Endometrial microvascular endothelial cells (primary cell): ENCODE data around the gene E2F8. TPM values are rescaled to one million over a fixed set of nuclear protein-coding genes. Genes with fewer than 3 reads are reported as not detected.
"Not testable (repeated sequence)": the region's sequence is repeated elsewhere in the genome, so short reads cannot be mapped to it uniquely, and the experiment has no call there.

ENCODE experiments used
- in situ Hi-C: cut with HindIII; loops from 2 replicates; pipeline ENCODE4 v1.10.0; 2017; ENCODE audit warnings: low sequenced_read_pairs, low pct_unique_long_range_greater_than_20kb; ENCODE audit errors: inconsistent ontology term
- total RNA-seq: library from RNA; depleted of rRNA; stranded (reverse); fragments of >200 nt; gene quantifications from one replicate; pipeline ENCODE4 v1.2.3, GENCODE V29; 2015; ENCODE audit errors: inconsistent ontology term

Gene E2F8, protein sequence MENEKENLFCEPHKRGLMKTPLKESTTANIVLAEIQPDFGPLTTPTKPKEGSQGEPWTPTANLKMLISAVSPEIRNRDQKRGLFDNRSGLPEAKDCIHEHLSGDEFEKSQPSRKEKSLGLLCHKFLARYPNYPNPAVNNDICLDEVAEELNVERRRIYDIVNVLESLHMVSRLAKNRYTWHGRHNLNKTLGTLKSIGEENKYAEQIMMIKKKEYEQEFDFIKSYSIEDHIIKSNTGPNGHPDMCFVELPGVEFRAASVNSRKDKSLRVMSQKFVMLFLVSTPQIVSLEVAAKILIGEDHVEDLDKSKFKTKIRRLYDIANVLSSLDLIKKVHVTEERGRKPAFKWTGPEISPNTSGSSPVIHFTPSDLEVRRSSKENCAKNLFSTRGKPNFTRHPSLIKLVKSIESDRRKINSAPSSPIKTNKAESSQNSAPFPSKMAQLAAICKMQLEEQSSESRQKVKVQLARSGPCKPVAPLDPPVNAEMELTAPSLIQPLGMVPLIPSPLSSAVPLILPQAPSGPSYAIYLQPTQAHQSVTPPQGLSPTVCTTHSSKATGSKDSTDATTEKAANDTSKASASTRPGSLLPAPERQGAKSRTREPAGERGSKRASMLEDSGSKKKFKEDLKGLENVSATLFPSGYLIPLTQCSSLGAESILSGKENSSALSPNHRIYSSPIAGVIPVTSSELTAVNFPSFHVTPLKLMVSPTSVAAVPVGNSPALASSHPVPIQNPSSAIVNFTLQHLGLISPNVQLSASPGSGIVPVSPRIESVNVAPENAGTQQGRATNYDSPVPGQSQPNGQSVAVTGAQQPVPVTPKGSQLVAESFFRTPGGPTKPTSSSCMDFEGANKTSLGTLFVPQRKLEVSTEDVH
- 5.9 TPM for total RNA-seq

DNA sequence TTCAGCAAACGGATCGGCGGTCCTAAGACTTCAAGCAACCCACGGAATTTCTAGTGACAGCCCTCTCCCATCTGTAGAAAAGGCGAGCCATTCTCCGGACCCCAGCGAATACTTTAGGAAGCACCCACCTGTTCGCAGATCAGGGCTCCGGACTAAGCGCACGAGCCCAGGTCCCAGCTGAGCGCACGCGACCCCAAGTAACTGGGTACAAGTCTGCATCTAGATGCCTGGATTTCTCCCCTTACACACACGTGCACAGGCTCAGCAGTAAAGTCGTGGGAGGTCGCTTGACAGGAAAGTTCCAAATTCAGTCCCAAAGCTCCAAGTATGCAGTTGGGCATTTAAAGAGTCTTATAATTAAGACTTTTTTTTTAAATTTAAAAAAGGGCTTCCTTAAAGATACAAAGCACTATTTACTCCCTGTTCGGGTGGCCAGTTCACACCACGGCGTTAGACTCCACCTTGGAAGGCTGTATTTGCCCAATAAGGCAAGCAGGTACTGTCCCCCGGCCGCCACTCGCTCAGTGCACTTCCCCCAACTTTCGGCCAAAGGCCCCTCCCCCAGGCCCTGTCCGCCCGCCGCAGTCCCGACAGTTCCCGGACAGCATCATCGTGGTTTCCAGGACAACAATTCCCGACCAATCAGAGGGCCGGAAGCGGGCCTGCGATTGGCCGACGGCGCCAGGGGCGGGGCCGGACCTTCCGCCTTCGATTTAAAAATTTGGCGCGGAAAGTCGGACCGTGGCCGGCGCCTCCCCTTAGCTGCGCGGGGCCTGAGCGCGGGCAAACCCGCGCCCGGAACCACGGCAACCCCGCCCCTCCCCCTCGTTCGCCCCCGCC lies at the start of gene E2F8:
E2F8 (minus strand) TSS at position 526 of the 840 bp plus-strand sequence. CDS start 824 bp downstream, outside the sequence.
- in situ Hi-C loops: no loop called here

DNA sequence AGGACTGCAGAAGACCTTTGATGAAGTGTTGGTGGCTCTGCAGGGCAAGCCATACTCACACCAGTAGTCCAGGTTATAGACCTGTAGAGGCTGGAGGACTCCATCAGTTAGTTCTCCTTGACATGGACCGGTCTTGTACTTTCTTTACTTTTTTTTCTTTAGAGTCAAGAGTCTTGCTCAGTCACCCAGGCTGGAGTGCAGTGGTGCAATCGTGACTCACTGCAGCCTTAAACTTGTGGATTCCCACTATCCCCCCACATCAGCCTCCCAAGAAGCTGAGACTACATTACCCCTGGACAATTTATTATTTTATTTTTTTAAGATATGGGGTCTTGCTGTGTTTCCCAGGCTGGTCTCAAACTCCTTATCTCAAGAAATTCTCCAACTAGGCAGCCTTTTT lies 49.6 kb upstream of the E2F8 start:
- in situ Hi-C loops: no loop called here

DNA sequence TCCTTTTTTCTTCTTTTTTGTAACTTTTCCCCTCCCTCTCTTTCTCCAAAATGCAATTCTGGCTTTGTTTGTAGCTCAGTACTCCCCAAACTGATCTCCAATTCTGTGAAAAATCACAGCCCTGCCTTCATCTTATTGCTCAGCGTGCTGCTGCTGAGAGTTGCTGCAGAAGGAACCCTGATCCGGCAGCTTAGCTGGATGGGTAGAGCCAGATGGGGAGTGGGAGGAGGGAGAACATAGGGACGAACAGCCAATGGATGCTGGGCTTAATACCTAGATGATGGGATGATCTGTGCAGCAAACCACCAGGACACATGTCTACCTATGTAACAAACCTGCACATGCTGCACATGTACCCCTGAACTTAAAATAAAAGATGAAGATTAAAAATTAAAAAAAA lies 47.5 kb upstream of the E2F8 start:
- in situ Hi-C loops: no loop called here

DNA sequence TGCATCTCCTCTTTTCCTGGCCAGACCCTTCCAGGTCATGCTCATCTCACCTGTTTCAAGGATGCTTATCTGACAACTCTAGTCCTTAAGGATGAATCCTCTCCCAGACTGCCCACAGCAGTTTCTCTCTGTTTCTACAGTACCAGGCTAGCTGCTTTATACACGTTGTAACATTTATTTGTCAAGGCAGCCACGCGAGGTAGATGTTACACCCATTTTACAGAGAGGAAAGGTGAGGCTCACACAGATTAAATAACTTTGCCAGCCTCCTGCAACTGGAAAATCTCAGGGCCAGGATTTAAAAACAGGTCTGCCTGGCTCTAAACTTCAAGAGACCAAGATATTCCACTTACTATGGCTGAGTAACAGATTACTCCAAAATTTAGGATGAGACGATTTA lies 45.7 kb upstream of the E2F8 start:
- in situ Hi-C loops: no loop called here

DNA sequence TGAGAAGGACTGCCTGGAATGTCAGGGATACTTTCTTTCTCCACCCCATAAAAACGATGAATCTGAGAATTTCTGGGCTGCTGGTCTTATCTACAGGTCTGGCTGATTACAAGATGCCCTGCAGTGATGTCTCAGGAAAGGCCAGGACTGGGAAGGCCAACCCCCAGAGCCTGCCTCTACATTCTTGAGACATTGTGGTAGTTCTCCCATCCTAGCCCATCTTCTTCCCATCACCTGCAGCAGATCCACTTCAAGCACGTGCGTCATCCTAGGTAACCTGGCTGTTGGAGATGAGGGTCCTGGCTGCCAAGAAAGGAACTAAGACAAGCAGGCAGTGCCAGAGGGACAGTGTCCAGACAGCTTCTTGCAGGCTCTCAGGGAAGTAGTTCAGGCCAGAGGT lies 44.1 kb upstream of the E2F8 start:
- in situ Hi-C loops: no loop called here

DNA sequence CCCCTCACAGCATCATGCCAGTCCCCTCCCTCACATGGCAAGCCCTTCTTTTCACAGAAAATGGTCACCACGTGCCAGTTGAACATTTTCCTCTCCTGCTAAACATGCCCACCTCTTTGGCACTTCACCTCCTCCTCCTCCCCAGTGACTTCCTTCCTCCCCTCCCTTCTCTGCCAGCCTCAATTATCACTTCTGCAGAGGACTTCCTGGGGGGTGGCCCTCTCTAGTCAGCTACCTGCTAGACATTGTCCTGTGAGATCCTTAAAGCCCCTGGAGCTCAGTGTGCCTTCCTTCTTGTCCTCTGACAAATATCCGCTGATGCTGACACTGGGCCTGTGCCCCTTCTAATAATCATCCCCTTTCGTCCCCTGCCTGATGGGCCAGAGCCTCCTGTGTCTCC lies 43.2 kb upstream of the E2F8 start:
- in situ Hi-C loops: no loop called here

DNA sequence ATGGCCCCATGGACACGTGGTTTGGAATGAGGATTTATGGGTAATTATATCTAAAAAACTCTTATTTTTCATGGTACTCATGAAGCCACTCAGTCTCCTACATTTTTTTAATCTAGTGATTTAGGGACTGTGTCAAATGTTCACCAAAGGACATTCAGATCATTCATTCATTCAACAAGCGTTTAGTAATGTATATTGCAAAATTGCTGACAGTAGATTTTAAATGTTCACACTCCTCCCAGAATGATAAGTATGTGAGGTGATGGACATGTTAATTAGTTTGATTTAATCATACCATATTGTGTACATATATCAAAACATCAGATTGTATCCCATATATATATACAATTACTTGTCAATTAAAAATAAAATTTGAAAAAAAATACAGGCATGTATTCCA lies 40.8 kb upstream of the E2F8 start:
- in situ Hi-C loops: no loop called here

DNA sequence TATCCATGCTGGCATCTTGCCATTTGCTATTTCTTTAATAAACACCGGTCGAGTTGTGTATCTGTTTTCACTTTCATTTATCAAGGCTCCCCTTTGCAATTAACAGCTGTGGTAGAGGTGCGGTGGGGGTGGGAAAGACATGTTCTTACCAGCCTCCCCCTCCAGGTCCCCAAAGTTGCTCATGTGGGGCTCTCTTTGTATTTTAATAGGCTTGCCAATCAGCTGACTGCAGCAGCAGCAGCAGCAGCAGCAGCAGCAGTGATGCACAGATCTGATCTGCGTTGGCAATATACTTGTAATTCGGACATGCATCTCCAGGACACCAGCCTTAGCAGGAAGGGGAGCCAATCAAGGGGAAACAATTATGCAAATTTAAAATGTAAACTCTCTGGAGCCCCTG lies 40.3 kb upstream of the E2F8 start:
- in situ Hi-C loops: no loop called here

DNA sequence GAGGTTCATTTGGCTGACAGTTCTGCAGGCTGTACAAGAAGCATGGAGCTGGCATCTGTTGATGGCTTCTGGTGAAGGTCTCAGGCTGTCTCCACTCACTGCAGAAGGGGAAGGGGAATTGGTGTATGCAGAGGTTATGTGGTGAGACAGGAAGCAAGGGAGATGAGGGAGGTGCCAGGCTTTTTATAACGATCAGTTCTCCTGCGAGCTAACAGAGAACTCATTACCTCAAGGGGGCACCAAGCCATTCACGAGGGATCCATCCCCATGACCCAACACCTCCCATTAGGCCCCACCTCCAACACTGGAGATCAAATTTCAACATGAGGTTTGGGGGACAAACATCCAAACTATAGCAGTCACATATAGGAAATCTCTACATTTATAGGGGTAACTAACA lies 38.7 kb upstream of the E2F8 start:
- in situ Hi-C loops: no loop called here

DNA sequence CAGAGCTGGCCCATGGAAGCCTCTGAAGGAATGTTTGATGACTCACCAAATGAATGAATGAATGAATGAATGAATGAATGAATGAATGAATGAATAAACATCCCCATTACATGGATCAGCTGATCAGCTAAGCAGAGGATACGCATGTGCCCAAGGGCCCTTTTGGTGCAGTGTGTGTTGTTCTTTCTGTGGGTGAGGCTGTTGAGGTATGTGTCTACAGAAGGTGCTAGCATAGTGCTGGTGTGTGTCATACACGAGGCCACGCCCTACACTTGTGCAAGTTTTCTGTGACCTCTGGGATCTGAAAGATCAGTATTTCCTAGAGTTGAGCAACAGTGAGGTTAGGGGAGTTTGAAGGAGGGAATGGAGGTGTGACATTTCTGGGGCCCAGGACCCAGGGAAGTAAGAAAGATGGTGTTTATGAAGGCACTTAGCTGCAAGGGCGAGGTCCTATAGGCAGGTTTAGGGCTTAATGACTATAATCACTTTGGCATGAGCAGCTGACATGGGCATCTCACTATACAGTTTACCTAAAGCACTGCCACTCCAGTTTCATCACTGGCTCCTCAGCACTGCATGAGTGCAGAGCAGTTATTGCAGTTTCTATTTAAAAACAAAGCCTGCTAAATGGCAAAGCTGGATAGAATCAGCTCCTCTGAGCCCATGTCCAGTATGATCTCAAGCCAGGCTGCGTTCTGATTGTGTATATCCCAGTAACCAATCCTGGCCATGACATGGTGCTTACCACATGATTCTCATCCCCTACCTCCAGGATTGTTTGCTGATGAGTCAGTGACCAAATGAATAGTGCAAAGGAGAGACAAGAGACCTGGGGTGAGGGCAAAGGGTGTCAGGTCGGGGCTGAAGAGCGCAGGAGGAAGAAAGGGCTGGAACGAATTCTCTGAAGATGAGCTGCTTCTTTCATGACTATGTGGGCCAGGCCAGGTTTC lies 36.4 kb upstream of the E2F8 start:
- in situ Hi-C loops: no loop called here

DNA sequence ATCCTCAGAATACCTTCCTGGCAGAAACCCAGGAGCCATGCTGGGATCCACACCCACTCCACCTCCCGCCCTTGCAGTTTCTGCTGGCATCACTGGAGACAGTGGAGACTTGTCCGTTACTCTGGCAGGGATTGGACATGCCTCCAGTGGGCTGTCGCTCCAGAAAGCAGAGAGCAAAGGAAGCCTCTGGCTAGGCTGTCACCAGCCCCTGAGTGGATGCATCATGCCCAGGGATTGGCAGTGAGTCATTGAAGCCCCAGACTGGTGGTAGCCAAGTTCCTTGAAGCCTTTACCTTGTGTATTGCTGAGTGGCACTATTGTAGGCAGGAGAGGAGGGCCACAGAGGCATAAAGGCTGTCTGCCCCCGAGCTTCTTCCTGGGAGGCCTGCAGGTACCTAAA lies 34.8 kb upstream of the E2F8 start:
- in situ Hi-C loops: no loop called here

DNA sequence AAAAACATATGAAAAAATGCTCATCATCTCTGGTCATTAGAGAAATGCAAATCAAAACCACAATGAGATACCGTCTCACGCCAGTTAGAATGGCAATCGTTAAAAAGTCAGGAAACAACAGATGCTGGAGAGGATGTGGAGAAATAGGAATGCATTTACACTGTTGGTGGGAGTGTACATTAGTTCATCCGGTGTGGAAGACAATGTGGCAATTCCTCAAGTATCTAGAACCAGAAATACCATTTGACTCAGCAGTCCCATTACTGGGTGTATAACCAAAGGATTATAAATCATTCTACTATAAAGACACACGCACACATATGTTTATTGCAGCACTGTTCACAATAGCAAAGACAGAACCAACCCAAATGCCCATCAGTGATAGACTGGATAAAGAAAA lies 32.5 kb upstream of the E2F8 start:
- in situ Hi-C loops: not testable (repeated sequence)

DNA sequence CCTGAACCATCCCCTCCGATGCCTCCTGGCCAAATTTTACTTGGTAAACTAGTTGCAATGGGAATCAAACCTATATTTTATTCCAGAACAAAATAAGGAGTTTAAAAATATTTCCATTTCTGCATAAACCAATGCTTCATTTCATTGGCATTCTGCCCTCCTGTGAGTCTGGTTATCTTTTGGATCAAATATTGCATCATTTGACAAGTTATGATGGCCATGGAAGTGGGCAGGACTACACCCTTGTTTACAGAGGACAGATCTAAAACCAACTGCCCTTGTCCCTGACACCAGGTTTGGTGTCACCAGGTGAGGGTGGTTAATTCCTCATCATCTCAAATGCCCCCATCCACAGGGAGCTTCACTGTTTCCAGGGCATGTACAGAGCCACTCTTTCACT lies 28.2 kb upstream of the E2F8 start:
- in situ Hi-C loops: no loop called here

DNA sequence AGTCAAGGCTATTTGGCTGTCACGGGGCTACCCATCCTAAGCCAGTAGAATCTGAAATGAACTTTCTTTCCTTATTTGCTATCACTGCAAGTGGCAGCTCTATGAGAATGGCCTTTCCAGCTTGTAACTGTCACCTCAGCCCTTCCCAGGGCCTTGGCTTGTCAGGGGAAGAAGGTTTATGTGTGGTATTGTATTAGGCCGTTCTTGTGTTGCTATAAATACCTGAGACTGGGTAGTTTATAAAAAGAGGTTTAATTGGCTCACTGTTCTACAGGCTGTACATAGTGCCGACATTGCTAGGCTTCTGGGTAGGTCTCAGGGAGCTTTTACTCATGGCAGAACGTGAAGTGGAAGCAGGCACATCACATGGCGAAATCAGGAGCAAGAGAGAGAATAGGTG lies 26.8 kb upstream of the E2F8 start:
- in situ Hi-C loops: no loop called here

DNA sequence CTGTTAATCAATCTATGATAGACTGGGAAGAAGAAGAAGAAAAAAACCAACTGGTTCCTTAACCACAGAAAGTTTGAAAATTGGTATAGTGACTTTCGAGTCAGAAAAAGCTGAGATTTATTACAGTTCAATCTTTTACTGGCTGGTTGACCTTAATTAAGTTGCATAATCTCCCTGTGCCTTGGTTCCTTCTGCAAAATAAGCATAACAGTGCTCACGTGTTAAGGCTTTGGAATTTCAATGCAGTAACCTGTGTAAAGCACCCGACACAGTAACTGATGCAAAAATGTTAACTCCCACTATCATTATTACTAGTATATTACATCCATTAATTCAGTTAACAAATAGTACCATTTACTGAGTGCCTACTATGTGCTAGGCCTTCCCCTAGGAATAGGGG lies 22.6 kb upstream of the E2F8 start:
- in situ Hi-C loops: no loop called here

DNA sequence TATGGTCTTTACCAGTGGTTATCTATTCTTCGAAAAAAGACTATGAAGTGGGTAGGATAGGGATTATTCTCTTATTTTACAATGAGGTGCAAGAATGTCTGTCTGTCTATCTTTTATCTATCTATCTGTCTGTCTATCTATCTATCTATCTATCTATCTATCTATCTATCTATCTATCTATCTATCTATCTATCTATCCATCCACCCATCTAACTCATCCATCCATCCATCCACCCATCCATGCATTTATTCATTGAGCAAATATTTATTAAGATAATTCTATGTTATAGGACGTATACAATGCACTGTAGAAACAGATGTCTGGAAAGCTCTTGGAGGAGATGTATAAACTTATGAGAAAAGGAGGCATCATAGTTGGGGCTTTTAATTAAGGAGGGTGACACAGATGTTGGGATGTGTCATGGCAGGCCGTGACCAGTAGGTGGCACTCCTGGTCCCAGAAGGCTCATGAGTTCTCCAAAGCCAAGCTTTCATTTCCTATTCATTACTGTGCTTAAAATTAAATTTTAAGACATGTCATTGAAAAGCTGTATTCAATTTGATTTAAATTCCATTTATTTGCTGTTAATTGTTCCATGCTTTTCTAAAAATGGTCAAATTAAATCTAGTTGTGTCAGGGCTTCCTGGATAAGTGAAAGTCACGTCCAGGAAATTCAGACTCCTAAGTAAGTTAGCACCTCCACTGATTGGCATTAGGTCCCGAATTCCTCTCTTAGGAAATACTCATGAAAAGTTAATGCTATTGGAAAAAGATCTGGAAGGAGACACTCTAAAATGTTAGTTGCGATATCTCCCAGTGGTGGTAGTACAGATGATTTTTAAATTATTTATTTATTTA lies 19.0 kb upstream of the E2F8 start:
- in situ Hi-C loops: no loop called here

DNA sequence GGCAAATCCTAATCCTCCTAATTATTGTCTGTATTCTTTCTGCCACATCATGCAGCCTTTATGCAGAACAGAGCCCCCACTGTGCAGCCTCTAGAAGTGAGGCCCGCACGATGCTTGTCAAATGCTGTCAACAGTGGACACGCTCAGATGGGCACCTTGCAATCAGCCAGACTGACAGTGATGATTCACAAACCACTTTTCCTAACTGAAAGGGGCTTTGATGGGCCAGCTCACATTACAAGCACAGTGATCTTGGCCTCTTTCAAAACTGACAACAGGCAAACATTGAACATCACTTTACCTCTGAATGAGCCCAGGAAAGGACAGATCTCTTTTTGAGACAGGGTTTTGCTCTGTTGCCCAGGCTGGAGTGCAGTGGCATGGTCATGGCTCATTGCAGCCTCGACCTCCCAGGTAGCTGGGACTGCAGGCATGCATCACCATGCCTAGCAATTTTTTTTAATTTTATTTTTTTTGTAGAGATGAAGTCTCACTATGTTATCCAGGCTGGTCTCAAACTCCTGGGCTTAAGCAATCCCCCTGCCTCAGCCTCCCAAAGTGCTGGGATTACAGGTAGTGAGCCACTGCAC lies 18.0 kb upstream of the E2F8 start:
- in situ Hi-C loops: no loop called here
